CD14-positive monocyte (primary cell): Measurements from ENCODE around the gene WDR5. TPM values are rescaled to one million over a fixed set of nuclear protein-coding genes. Genes with fewer than 3 reads are reported as not detected.

Experiments
- DNase-seq, 3 donors: peaks; one replicate each; pipeline ENCODE4 v3.0.0-alpha.2; 2011 to 2022
- H2AFZ ChIP-seq: 2 replicates; pipeline ENCODE4 v1.6.0; 2012; ENCODE audit warnings: mild to moderate bottlenecking, low read depth, low read length, inconsistent platforms; ENCODE audit not compliant: insufficient read depth, poor library complexity, severe bottlenecking
- H3K27ac ChIP-seq, 2 donors: 1 replicate in 1 of 2; 2 replicates in 1 of 2; pipeline ENCODE4 v1.5.1; 2012 to 2013; ENCODE audit warnings: low read length in 2 of 2, control low read depth in 1 of 2, inconsistent platforms in 1 of 2, low read depth in 1 of 2, mild to moderate bottlenecking in 1 of 2
- H3K27me3 ChIP-seq, 2 donors: one replicate each; pipeline versions ENCODE4 v1.6.0 to v1.6.1; 2011 to 2013; ENCODE audit warnings: low read length in 2 of 2; ENCODE audit not compliant: control insufficient read depth in 2 of 2, insufficient read depth in 2 of 2
- H3K36me3 ChIP-seq, 2 donors: replicated peaks in 1 of 2; 1 replicate in 1 of 2; 2 replicates in 1 of 2; pipeline versions ENCODE4 v1.5.1 to v1.6.1; 2012 to 2013; ENCODE audit warnings: low read length in 2 of 2, control low read depth in 1 of 2, inconsistent platforms in 1 of 2, mild to moderate bottlenecking in 1 of 2; ENCODE audit not compliant: insufficient read depth in 2 of 2, control insufficient read depth in 1 of 2
- H3K4me1 ChIP-seq, 2 donors: 1 replicate in 1 of 2; 2 replicates in 1 of 2; pipeline versions ENCODE4 v1.5.1 to v1.6.1; 2012 to 2013; ENCODE audit warnings: low read length in 2 of 2, control low read depth in 1 of 2, inconsistent platforms in 1 of 2, mild to moderate bottlenecking in 1 of 2, moderate library complexity in 1 of 2; ENCODE audit not compliant: insufficient read depth in 2 of 2, control insufficient read depth in 1 of 2
- H3K4me2 ChIP-seq: replicated peaks from 2 replicates; pipeline ENCODE3; 2012; ENCODE audit warnings: low read length, moderate library complexity, mild to moderate bottlenecking; ENCODE audit not compliant: poor library complexity, severe bottlenecking; ENCODE audit errors: extremely low read depth
- H3K4me3 ChIP-seq, 3 experiments: fragments of 200-600 bp in 1 of 3; sonication (generic) in 1 of 3; replicated peaks in 1 of 3; 1 replicate in 2 of 3; 2 replicates in 1 of 3; pipeline ENCODE4 v1.5.1; 2011 to 2013; ENCODE audit warnings: low read length in 3 of 3, mild to moderate bottlenecking in 3 of 3, control low read depth in 2 of 3, low read depth in 2 of 3, inconsistent platforms in 1 of 3, moderate library complexity in 1 of 3
- H3K79me2 ChIP-seq: 2 replicates; pipeline ENCODE4 v1.6.0; 2012; ENCODE audit warnings: mild to moderate bottlenecking, control low read depth, inconsistent platforms, low read length, moderate library complexity; ENCODE audit not compliant: insufficient read depth
- H3K9ac ChIP-seq: 2 replicates; pipeline ENCODE4 v1.6.0; 2017; ENCODE audit warnings: low read length, mild to moderate bottlenecking; ENCODE audit not compliant: insufficient read depth, poor library complexity, severe bottlenecking
- H3K9me3 ChIP-seq, 2 donors: replicated peaks in 1 of 2; 1 replicate in 1 of 2; 2 replicates in 1 of 2; pipeline versions ENCODE4 v1.5.1 to v1.6.1; 2012 to 2013; ENCODE audit warnings: low read length in 2 of 2, control low read depth in 1 of 2; ENCODE audit not compliant: control insufficient read depth in 1 of 2, insufficient read depth in 1 of 2
- H4K20me1 ChIP-seq: 2 replicates; pipeline ENCODE4 v1.6.0; 2012; ENCODE audit warnings: mild to moderate bottlenecking, low read length, control low read depth, moderate library complexity; ENCODE audit not compliant: insufficient read depth
- H3K27ac Mint-ChIP-seq, 7 donors: one replicate each; pipeline ENCODE4 v1.8.0; 2020; ENCODE audit warnings: mild to moderate bottlenecking in 7 of 7, mixed read lengths in 7 of 7, moderate library complexity in 6 of 7, inconsistent platforms in 2 of 7
- H3K27me3 Mint-ChIP-seq, 3 donors: one replicate each; pipeline ENCODE4 v1.8.0; 2021 to 2022; ENCODE audit warnings: low read depth in 3 of 3, mild to moderate bottlenecking in 3 of 3, mixed read lengths in 3 of 3, moderate library complexity in 3 of 3, inconsistent platforms in 1 of 3
- H3K36me3 Mint-ChIP-seq, 2 donors: one replicate each; pipeline ENCODE4 v1.8.0; 2020; ENCODE audit warnings: mixed read lengths in 2 of 2, inconsistent platforms in 1 of 2, mild to moderate bottlenecking in 1 of 2
- H3K4me1 Mint-ChIP-seq: one replicate; pipeline ENCODE4 v1.8.0; 2020; ENCODE audit warnings: mild to moderate bottlenecking, mixed read lengths
- H3K4me3 Mint-ChIP-seq, 2 donors: one replicate each; pipeline ENCODE4 v1.8.0; 2020; ENCODE audit warnings: mild to moderate bottlenecking in 2 of 2, mixed read lengths in 2 of 2, moderate library complexity in 1 of 2
- H3K9me3 Mint-ChIP-seq, 7 donors: one replicate each; pipeline ENCODE4 v1.8.0; 2020 to 2022; ENCODE audit warnings: mixed read lengths in 7 of 7, mild to moderate bottlenecking in 6 of 7, moderate library complexity in 6 of 7, inconsistent platforms in 2 of 7
- WGBS: methylation state at CpG from one replicate; pipeline ENCODE4 v1.1.5; 2013; ENCODE audit warnings: missing lambda C conversion rate; ENCODE audit not compliant: insufficient coverage; 5-methylcytosine and 5-hydroxymethylcytosine counted together
- intact Hi-C, 2 donors: fragments of 100-400 bp; cut with micrococcal nuclease; formaldehyde crosslinking; loops; one replicate each; pipeline versions ENCODE4 v1.15.0 to v1.15.1; 2023
- polyA plus RNA-seq, 3 donors: library from polyadenylated mRNA; depleted of rRNA in 1 of 3; unstranded in 2 of 3; stranded (reverse) in 1 of 3; fragments of 300-500 nt in 2 of 3; fragments of >200 nt in 1 of 3; fragmentation: Illumina TruSeq in 2 of 3; gene quantifications; 1 replicate in 2 of 3; 2 replicates in 1 of 3; pipeline ENCODE4 v1.2.3, GENCODE V29; 2012 to 2021
- TF ChIP-seq, protein P1 (sequence below): fragments of 200-600 bp; IDR thresholded peaks from one replicate; pipeline ENCODE4 v1.8.0; 2022; ENCODE audit warnings: antibody characterized with exemption, mild to moderate bottlenecking

The WDR5 gene
- polyA plus RNA-seq, 3 donors: 8.7 to 17.3 (median 10.2) TPM

DNA sequence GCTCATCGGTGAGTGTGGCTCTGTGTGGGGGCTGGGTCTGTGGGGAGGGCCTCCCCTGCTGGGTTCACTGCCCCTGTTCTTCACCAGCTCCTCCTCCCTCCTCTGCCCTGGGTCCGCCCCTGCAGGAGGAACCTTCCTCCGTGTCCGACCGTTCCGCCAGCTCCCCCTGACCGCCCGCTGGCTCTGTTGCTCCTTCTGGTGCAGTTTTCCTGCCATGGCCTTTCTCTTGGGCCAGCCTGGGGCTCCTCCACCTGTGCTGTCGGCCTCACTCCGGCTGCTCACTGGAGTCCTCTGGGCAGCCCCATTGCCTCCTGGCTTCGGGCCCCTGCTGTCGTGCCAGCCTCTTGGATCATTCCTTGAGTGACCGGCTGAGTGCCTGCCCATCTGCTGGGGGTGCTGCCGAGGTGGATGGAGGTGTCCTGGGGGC lies 16.2 kb downstream of the WDR5 start:
- H3K36me3 Mint-ChIP-seq: peaks cover 86 to 95% of the 10 kb centered on the region in 2 donors
- peaks cover 9% of the 10 kb centered on the region for H4K20me1 ChIP-seq
- H3K4me1 ChIP-seq: no peaks in the 10 kb centered on the region
- H3K27ac ChIP-seq: no peak overlapping the region
- intact Hi-C loops: no loop called here
- H3K9ac ChIP-seq: no peak overlapping the region
- TF ChIP-seq, protein P1, sequence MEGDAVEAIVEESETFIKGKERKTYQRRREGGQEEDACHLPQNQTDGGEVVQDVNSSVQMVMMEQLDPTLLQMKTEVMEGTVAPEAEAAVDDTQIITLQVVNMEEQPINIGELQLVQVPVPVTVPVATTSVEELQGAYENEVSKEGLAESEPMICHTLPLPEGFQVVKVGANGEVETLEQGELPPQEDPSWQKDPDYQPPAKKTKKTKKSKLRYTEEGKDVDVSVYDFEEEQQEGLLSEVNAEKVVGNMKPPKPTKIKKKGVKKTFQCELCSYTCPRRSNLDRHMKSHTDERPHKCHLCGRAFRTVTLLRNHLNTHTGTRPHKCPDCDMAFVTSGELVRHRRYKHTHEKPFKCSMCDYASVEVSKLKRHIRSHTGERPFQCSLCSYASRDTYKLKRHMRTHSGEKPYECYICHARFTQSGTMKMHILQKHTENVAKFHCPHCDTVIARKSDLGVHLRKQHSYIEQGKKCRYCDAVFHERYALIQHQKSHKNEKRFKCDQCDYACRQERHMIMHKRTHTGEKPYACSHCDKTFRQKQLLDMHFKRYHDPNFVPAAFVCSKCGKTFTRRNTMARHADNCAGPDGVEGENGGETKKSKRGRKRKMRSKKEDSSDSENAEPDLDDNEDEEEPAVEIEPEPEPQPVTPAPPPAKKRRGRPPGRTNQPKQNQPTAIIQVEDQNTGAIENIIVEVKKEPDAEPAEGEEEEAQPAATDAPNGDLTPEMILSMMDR: no peak
- H3K27me3 ChIP-seq: no peaks in the 10 kb centered on the region
- no peaks in the 10 kb centered on the region for H3K27me3 Mint-ChIP-seq
- peak overlapping the region in 2 of 7 donors; percentile 8 to 14 for H3K27ac Mint-ChIP-seq
- H3K4me1 Mint-ChIP-seq: no peaks in the 10 kb centered on the region
- no peak for DNase-seq
- H3K9me3 ChIP-seq: no peaks in the 10 kb centered on the region
- H3K9me3 Mint-ChIP-seq: no peaks in the 10 kb centered on the region
- H3K36me3 ChIP-seq: peaks cover 95 to 100% of the 10 kb centered on the region in 2 donors
- 94% methylated on average over 11 of the region's 14 CpGs for WGBS
- no peak overlapping the region for H2AFZ ChIP-seq
- H3K4me3 Mint-ChIP-seq: no peak overlapping the region
- no peak overlapping the region for H3K4me3 ChIP-seq
- no peak overlapping the region for H3K4me2 ChIP-seq
- peaks cover 3% of the 10 kb centered on the region for H3K79me2 ChIP-seq

DNA sequence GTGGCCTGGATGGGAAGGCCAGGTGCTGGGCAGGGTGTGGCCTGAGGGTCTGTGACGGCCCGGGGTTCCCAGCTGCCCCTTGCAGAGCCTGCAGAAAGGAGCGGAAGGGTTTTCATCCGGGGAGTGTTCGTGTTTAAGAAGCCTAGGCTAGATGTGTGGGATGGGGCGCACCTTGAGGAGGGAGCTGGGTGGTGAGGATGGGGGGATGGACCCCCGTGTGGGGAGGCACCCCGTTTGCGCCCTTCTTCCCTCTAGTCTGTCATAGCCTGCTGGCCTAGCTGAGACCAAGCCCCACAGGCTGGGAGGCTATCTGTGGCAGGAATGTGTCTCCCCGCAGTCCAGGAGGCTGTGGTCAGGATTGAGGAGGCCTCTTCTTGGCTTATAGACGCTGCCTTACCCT lies 16.6 kb downstream of the WDR5 start:
- Histone ChIP-seq H3K9me3 (no peaks in the 10 kb centered on the region), H3K27me3 (no peaks in the 10 kb centered on the region), H4K20me1 (peaks cover 9% of the 10 kb centered on the region), H3K4me2 (no peak overlapping the region), H3K4me1 (no peaks in the 10 kb centered on the region), H3K79me2 (peaks cover 3% of the 10 kb centered on the region), H3K9ac (no peak overlapping the region), H3K27ac (no peak overlapping the region), H3K4me3 (no peak overlapping the region), H3K36me3 (peaks cover 95 to 100% of the 10 kb centered on the region in 2 donors), H2AFZ (no peak overlapping the region)
- H3K27ac Mint-ChIP-seq: peak overlapping the region in 1 of 7 donors; percentile 67
- TF ChIP-seq, protein P1: no peak
- H3K4me1 Mint-ChIP-seq: no peaks in the 10 kb centered on the region
- H3K9me3 Mint-ChIP-seq: no peaks in the 10 kb centered on the region
- intact Hi-C loops: no loop called here
- no peak for DNase-seq
- H3K27me3 Mint-ChIP-seq: no peaks in the 10 kb centered on the region
- WGBS: 96% methylated on average over 9 of the region's 11 CpGs
- H3K36me3 Mint-ChIP-seq: peaks cover 84 to 94% of the 10 kb centered on the region in 2 donors
- H3K4me3 Mint-ChIP-seq: no peak overlapping the region
